Keratinocyte (primary cell): Measurements from ENCODE around the gene AKNA. TPM values are rescaled to one million over a fixed set of nuclear protein-coding genes. Genes with fewer than 3 reads are reported as not detected.

Experiments
- DNase-seq: peaks from one replicate; pipeline ENCODE4 v3.0.0-alpha.2; 2011; ENCODE audit warnings: low read depth, missing footprints, low spot score
- FAIRE-seq: peaks from 2 replicates; lab custom pipeline; 2011; peaks lifted over from hg19 to GRCh38; lab: Jason Lieb, UNC
- H2AFZ ChIP-seq: 2 replicates; pipeline ENCODE4 v1.6.0; 2012; ENCODE audit warnings: low read length, control low read depth, inconsistent platforms; ENCODE audit not compliant: control insufficient read depth
- H3K27ac ChIP-seq: 2 replicates; pipeline ENCODE4 v1.5.1; 2011; ENCODE audit warnings: low read length; ENCODE audit not compliant: control insufficient read depth, insufficient read depth
- H3K27me3 ChIP-seq: 3 replicates; pipeline ENCODE4 v1.6.0; 2011; ENCODE audit warnings: low read length; ENCODE audit not compliant: control insufficient read depth, insufficient read depth; ENCODE audit errors: extremely low read depth
- H3K36me3 ChIP-seq, 2 experiments: 2 replicates in 1 of 2; 3 replicates in 1 of 2; pipeline ENCODE4 v1.5.1; 2011; ENCODE audit warnings: low read length in 2 of 2, mild to moderate bottlenecking in 1 of 2; ENCODE audit not compliant: control insufficient read depth in 2 of 2, insufficient read depth in 2 of 2; ENCODE audit errors: extremely low read depth in 1 of 2
- H3K4me1 ChIP-seq: 3 replicates; pipeline ENCODE4 v1.5.1; 2011; ENCODE audit warnings: low read length; ENCODE audit not compliant: control insufficient read depth, insufficient read depth; ENCODE audit errors: extremely low read depth
- H3K4me2 ChIP-seq: 3 replicates; pipeline ENCODE4 v1.6.0; 2011; ENCODE audit warnings: low read depth, low read length; ENCODE audit not compliant: control insufficient read depth, insufficient read depth; ENCODE audit errors: extremely low read depth
- H3K4me3 ChIP-seq, 3 experiments: fragments of 200-600 bp in 1 of 3; sonication (generic) in 1 of 3; 2 replicates in 2 of 3; 3 replicates in 1 of 3; pipeline ENCODE4 v1.5.1; 2011 to 2016; ENCODE audit warnings: low read length in 3 of 3, mild to moderate bottlenecking in 3 of 3, control low read depth in 2 of 3, inconsistent platforms in 1 of 3, low read depth in 1 of 3, mixed read lengths in 1 of 3, mixed run types in 1 of 3, moderate library complexity in 1 of 3; ENCODE audit not compliant: control insufficient read depth in 2 of 3, insufficient read depth in 2 of 3; ENCODE audit errors: extremely low read depth in 1 of 3
- H3K79me2 ChIP-seq: 2 replicates; pipeline ENCODE4 v1.6.0; 2012; ENCODE audit warnings: low read length; ENCODE audit not compliant: control insufficient read depth, insufficient read depth
- H3K9ac ChIP-seq: 3 replicates; pipeline ENCODE4 v1.6.0; 2011; ENCODE audit warnings: low read length; ENCODE audit not compliant: control insufficient read depth, insufficient read depth; ENCODE audit errors: extremely low read depth
- H3K9me1 ChIP-seq: 3 replicates; pipeline ENCODE4 v1.6.0; 2011; ENCODE audit warnings: low read length; ENCODE audit not compliant: control insufficient read depth, insufficient read depth; ENCODE audit errors: extremely low read depth
- H3K9me3 ChIP-seq: 2 replicates; pipeline ENCODE4 v1.5.1; 2012; ENCODE audit warnings: low read depth, low read length; ENCODE audit not compliant: control insufficient read depth
- H4K20me1 ChIP-seq: 3 replicates; pipeline ENCODE4 v1.6.0; 2011; ENCODE audit warnings: low read length; ENCODE audit not compliant: control insufficient read depth, insufficient read depth; ENCODE audit errors: extremely low read depth
- EZH2 ChIP-seq: IDR thresholded peaks from one replicate; pipeline ENCODE4 v1.6.1; 2012; ENCODE audit warnings: inconsistent platforms, mild to moderate bottlenecking, low read length, moderate library complexity
- dilution Hi-C: fragments of 300-500 bp; cut with MboI; formaldehyde crosslinking; loops from one replicate; pipeline ENCODE4 v1.7.0; 2020; ENCODE audit warnings: low sequenced_read_pairs; ENCODE audit not compliant: extremely low pct_ligation_motif_present
- polyA plus RNA-seq, 5 experiments: library from polyadenylated mRNA; depleted of rRNA in 3 of 5; stranded (reverse) in 3 of 5; stranded (forward) in 1 of 5; unstranded in 1 of 5; fragments of >200 nt; gene quantifications; 1 replicate in 1 of 5; 2 replicates in 3 of 5; 3 replicates in 1 of 5; pipeline versions ENCODE4 v1.2.1 to v1.2.3, GENCODE V29; 2011 to 2012; ENCODE audit warnings: missing spikeins in 2 of 5, low read depth in 1 of 5, low replicate concordance in 1 of 5
- TF ChIP-seq, protein P1 (sequence below), 3 experiments: IDR thresholded peaks in 1 of 3; conservative IDR thresholded peaks in 1 of 3; optimal IDR thresholded peaks in 1 of 3; 2 replicates in 2 of 3; 3 replicates in 1 of 3; pipeline versions ENCODE3 to v1.5.1; 2011; ENCODE audit warnings: low read length in 3 of 3, mild to moderate bottlenecking in 3 of 3, moderate library complexity in 2 of 3, control low read depth in 1 of 3, inconsistent platforms in 1 of 3; ENCODE audit not compliant: insufficient read depth in 2 of 3; ENCODE audit errors: extremely low read depth in 1 of 3

The AKNA gene
- polyA plus RNA-seq, 1 donor (not counting 4 experiments of a cell fraction or from before 2014, with no cell fraction given) = 0.79 TPM

DNA sequence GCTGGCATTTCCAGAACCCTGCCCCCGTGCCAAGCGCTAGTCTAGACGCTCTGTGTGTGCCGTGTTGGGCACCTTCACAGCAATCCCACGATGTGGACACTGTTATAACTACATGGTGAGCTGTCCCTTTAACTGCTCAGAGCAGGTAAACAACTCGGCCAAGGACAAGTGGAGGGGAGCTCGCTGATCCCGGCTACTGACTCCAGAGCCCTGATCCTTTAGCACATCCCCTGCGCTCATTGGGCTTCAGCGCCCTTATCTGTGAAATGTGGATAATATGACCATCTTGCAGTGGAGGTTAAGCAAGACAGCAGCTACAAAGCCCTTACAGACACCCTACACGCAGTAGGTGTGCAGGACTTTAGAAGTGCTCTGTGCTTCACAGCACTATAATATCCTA is 41.6 kb downstream of the AKNA start:
- no peaks in the 10 kb centered on the region for H3K9me3 ChIP-seq
- H3K4me1 ChIP-seq = peaks cover 25% of the 10 kb centered on the region
- H3K27ac ChIP-seq = no peak overlapping the region
- H2AFZ ChIP-seq = no peak overlapping the region
- H3K9ac ChIP-seq = no peak overlapping the region
- H3K4me3 ChIP-seq = no peak overlapping the region
- H3K4me2 ChIP-seq = no peak overlapping the region
- H3K79me2 ChIP-seq = no peaks in the 10 kb centered on the region
- H3K9me1 ChIP-seq = peaks cover 2% of the 10 kb centered on the region
- no peaks in the 10 kb centered on the region for H3K27me3 ChIP-seq
- dilution Hi-C loops = no loop called here
- FAIRE-seq (no peak), DNase-seq (no peak)
- TF ChIP-seq, protein P1, sequence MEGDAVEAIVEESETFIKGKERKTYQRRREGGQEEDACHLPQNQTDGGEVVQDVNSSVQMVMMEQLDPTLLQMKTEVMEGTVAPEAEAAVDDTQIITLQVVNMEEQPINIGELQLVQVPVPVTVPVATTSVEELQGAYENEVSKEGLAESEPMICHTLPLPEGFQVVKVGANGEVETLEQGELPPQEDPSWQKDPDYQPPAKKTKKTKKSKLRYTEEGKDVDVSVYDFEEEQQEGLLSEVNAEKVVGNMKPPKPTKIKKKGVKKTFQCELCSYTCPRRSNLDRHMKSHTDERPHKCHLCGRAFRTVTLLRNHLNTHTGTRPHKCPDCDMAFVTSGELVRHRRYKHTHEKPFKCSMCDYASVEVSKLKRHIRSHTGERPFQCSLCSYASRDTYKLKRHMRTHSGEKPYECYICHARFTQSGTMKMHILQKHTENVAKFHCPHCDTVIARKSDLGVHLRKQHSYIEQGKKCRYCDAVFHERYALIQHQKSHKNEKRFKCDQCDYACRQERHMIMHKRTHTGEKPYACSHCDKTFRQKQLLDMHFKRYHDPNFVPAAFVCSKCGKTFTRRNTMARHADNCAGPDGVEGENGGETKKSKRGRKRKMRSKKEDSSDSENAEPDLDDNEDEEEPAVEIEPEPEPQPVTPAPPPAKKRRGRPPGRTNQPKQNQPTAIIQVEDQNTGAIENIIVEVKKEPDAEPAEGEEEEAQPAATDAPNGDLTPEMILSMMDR (optimal IDR thresholded peaks at IDR 0.05 in 1 of 3, IDR thresholded peaks at IDR 0.05 in 1 of 3, conservative IDR thresholded peaks at IDR 0.05 in 1 of 3; ENCODE audit: extremely low read depth in 1 of 3, insufficient read depth in 2 of 3, low read length in 3 of 3) = no peak
- no peak for TF ChIP-seq EZH2
- H3K36me3 ChIP-seq = peaks cover 5 to 10% of the 10 kb centered on the region in 2 experiments
- H4K20me1 ChIP-seq = no peaks in the 10 kb centered on the region

GRCh38 chr9:114345493-114346065 is 42.2 kb downstream of the AKNA start:
- H3K27ac ChIP-seq = no peak overlapping the region
- TF ChIP-seq, protein P1 (optimal IDR thresholded peaks at IDR 0.05 in 1 of 3, IDR thresholded peaks at IDR 0.05 in 1 of 3, conservative IDR thresholded peaks at IDR 0.05 in 1 of 3; ENCODE audit: extremely low read depth in 1 of 3, insufficient read depth in 2 of 3, low read length in 3 of 3) = no peak
- TF ChIP-seq EZH2 = no peak
- H3K27me3 ChIP-seq = no peaks in the 10 kb centered on the region
- no peak for DNase-seq
- dilution Hi-C loops = no loop called here
- H3K9me3 ChIP-seq = no peaks in the 10 kb centered on the region
- no peak for FAIRE-seq
- H3K4me2 ChIP-seq = no peak overlapping the region
- H3K36me3 ChIP-seq = peaks cover 5 to 10% of the 10 kb centered on the region in 2 experiments
- no peaks in the 10 kb centered on the region for H3K79me2 ChIP-seq
- H3K9ac ChIP-seq = no peak overlapping the region
- H3K9me1 ChIP-seq = peaks cover 2% of the 10 kb centered on the region
- no peak overlapping the region for H2AFZ ChIP-seq
- no peaks in the 10 kb centered on the region for H4K20me1 ChIP-seq
- H3K4me1 ChIP-seq = peaks cover 25% of the 10 kb centered on the region
- no peak overlapping the region for H3K4me3 ChIP-seq
